Effector CD8-positive, alpha-beta T cell (primary cell): Measurements from ENCODE around the gene MYOF.
"Not testable (repeated sequence)": the region's sequence is repeated elsewhere in the genome, so short reads cannot be mapped to it uniquely, and the experiment has no call there.

ENCODE experiments used
- DNase-seq: peaks from one replicate; lab custom pipeline; 2025; lab: John Stamatoyannopoulos, UW

MYOF gene

DNA sequence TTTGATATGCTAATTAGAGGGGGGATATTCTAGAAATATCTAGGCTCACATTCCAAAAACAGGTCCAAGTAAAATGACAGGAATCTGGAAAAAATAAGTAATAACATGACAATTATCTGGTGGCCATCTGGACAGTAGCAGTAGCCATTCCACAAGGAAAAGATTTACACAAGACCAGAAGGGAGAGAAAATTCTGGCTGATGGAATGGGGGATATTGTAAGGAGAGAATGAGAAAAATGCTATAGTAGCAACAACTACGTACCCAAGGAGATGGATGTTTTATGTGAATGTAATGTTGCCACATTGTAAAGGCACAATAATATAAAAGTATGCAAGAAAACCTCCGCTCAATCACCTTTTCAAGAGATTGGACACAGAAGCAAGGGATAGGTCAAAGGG, 5.4 kb downstream of the MYOF start:
- DNase-seq: no peak

DNA sequence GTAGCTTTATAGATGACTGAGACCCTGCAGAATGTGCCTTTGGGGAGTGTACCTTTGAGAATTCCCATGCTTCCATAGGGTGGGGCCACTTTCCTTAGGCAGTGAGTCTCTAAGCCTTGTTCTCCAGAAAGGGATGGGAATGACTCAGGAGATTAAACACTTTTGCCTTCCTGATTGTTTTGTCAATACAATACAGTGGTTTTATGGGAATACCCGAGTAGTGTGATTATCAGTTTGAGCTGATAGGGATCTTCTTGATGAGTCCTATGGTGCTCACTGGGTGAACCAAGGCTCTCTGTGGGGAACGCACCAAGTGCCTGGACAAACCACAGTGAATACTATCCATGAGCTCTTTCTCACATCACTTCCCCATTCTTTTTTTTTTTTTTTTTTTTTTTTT, 6.3 kb downstream of the MYOF start:
- DNase-seq: no peak

DNA sequence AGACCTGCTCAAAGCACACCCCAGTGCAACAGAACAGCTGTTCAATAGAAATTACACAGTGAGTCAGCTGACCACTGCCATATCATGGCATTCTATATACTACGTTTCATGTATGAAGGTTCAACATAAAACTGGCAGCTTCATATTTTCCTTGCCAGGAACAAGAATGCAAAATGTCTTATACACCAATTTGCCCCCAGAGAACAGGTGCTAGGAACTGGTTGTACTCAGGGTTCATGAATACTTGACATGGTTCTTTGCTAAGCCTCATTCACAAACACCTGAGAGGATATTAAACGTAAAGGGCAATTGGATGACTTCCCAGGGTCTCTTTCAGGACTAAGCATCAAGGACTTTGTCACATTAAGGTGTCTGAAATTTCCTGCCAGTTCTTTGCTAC, 6.9 kb downstream of the MYOF start:
- DNase-seq: no peak

DNA sequence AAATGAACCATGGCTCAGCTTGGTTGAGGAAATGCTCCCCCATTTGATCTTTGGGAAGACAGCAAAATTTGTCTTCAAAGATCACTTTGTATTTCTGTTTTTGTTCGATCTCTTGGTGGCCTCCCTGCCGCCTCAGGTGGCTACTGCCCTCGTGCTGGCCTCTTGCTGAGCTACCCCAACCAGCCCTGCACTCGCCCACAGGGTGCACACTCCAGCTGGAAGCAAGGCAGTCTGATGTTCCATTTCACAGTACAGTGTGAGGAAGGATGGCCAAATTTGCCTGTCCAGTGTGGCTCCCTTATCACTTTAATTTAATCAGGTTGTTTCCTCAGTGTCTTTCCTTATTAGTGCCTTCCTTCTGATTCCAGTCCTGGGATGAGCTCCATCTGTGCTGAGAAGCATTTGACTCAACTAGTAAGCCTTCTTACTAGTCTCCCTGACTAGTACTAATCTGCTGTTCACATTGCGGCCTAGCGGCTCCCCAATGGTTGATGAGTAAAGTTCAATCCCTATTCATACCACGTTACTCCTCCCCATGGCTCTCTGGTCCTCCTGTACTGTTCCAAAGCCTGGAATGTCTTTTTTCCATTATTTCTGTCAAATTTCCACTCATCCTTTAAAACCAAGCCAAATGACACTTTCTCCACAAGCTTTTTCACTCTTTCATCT, 8.2 kb downstream of the MYOF start:
- DNase-seq: no peak

DNA sequence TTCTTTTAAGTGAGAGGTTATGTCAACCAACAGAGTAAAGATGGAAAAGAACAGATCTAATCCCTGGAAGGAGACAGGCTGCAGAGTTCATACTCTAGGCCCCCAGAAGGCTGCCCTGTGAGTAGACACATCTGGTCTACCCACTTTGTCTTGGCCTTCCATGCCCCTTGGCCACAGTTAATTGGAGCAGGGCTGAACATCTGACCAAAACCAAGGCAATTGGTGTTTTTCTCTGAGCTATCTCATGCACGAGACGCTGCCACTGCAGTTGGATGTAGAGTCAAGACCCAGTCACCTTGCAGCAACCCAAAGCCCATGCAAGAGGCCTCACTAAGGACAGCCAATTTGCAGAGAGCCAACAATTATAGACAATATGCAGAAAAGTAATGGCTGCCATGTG, 9.0 kb downstream of the MYOF start:
- no peak for DNase-seq

DNA sequence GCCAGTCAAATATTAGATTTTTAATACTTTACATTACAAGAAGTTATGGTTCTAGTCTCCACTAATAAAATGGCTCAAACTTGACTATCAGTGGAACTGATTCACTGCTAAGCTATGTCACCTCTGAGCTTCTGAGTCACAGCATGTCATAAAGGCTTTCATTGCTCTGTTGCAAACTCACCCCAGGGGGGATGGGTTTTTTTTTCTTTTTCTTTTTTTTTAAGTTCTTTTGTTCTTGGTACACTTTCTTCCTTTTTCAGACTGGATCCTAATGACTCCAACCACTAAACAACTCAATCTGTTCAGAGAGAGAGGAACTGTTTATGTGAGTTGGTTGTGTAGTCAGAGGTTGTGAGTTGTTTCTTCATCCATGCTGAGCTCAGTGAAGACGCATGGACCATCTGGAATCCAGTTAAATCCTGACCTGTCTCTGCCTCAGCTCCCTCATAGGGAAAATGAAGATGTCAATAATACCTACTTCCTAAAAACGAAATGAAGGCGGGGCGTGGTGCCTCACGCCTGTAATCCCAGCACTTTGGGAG, 11.0 kb downstream of the MYOF start:
- no peak for DNase-seq

DNA sequence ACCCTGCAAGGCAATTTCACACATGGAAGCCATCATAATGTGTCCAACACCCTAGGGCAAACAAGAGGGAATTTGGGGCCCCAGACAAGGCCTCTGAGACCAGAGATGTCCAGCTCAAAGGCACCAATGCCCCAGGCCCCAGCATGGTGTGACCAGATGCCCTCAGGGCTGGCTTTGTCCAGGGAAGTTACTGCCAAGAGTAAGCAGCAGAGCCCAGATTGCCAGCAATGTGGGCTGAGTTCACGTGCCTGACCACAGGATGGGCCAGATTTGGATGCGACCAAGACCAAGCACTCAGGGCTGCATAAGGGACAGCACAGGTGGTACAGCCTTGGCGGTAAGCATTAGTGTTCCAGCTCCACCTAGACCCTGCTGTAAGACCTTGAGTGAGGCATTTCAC, 12.7 kb downstream of the MYOF start:
- DNase-seq: no peak

DNA sequence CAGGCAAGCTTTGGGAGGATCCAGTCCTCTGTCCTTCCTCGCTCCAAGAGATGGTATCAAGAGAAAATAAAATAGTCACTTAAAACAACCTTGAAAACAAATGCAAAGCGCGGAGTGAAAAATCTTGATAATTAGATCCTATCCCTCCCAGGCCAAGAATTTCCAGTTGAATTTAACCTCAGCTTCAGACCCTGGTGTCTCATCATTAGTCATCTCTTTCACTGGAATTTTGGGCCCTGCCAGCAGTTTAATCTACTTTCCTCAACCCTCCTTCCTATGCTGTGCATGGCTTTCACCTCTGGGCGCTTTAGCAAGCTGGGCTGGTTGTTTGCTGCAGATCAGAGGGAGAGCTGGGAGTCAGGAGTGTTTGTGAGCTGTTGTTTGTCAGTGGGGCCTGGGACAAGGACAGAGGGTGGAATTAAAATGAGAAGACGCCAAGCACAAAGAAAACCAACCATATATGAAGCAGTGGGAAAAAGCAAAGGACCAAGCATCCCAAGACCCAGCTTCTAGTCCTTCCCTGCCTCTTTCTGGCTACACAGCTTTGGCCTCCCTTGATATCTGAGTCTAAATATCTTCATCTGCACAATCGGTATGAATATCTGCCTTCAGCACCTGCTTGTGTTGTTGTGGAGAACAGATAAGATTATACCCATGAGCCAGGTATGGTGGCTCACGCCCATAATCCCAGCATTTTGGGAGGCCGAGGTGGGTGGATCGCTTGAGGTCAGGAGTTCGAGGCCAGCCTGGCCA, 13.5 kb downstream of the MYOF start:
- no peak for DNase-seq

DNA sequence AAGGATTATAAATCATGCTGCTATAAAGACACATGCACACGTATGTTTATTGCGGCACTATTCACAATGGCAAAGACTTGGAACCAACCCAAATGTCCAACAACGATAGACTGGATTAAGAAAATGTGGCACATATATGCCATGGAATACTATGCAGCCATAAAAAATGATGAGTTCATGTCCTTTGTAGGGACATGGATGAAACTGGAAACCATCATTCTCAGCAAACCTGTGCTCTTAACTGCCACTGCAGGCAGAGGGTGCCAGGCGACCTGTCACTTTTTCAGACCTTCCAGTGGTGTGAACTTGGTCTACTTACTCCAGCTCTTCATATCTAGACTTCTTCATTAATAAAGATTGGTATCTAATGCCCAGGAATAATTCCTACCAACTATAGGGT, 14.5 kb downstream of the MYOF start:
- DNase-seq: not testable (repeated sequence)

DNA sequence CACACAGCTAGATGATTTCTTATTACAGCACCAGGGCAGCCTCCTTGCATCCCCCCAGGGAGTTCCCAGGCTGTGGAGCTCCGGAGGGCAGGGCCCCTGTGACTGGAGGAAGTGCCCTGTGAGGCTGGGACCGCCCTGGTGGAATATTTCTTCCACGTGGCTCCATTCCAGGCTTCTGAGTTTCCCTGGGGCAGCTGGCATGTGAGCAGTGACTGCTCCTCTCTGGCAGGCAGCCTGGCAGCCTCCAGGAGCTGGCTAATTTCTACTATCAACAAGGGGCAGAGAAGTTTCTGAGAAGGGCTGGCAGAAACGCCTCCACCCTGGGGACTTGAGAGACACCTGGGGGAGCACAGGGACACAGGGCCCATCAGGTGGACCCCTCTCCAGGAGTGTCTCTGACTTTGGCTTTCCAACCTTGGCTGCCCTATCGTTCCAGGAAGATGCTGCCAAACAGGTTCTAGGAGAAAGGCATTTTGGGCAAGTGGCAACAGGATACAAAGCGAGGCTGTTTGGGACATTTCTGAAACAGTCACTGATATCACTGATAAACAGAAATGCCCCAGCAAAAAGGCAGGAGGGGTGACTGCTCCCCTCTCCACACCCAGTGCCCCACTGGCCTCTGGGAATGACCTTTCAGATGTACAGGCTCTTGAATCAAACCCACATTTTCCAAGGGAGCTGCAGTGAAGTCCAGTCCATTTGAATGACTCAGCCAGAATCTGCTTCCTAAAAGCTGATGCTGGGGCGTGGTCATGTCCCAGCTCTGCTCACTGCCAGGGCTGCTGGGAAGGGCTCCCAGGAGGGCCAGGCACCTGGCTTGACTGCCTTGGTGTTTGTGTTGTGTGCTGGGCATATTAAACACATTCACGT, 16.1 kb downstream of the MYOF start:
- no peak for DNase-seq

DNA sequence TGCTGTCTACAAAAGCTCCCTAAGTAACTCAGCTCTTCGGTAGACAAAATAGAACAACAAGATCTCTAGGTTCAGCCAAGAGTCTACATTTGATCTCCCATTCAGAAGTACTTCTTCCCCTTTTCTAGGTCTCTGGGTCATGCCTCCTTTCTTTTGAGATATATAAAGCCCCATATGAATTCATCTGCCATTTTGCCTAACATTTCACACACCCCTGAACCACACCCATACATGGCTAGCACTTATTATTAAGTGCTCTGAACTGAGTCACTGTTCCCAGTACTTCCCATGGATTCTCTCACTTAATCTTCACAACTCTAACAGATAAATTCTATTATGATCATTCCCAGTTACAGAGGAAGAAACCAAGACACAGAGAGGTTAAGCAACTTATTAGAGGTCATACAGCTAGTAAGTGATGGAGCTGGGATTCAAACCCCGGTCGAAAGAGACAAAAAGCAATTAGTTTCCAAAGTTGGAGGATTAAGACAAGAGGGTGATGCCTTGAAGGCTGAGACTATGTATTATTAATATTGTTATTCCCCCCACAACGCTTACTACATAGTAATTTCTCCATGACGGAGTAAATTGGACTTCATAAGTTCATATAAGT, 17.3 kb downstream of the MYOF start:
- DNase-seq: no peak

DNA sequence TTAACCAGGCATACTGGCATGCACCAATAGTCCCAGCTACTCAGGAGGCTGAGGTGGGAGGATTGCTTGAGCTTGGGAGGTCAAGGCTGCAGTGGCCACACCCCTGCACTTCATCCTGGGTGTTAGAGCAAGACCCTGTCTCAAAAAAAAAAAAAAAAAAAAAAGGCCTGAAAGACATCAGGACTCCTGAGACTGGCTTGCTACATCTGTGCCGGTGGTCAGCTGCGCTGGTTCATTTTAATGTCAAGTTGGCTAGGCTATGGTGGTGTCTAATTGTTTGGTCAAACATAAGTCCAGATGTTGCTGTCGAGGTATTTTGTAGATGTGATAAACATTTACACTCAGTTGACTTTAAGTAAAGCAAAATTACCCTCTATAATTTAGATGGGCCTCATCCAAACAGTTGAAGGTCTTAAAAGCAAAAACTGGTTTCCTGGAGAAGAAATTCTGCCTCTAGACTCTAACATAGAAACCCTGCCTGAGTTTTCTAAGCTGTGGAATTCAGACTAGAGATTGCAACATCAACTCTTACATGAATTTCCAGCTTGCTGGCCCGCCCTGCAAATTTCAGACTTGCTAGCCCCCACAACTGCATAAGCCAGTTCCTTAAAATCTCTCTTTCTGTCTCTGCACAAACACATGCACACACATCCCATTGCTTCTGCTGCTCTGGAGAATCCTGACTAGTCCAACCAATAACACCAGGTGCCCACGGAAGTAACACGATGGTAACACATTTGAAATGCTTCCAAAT, 18.2 kb downstream of the MYOF start:
- no peak for DNase-seq

DNA sequence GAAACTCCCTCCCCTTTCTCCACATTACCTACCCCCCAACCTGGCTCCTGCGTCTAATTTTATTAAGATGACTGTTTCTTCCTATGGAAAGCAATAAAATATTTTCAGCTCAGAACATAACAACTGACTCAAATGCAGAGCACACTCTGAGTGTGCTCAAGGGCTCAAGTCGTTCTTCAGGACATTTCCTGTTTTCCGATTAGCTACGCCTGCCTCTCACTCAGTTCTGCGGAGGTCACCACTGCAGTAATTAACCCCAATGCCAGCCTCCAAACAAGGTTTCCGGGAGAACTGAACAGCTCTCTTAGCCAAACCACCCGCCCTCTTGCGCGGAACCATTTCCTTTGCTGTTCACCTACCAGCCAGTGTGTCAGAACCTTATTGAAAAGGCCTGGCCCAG, 19.3 kb downstream of the MYOF start:
- no peak for DNase-seq

DNA sequence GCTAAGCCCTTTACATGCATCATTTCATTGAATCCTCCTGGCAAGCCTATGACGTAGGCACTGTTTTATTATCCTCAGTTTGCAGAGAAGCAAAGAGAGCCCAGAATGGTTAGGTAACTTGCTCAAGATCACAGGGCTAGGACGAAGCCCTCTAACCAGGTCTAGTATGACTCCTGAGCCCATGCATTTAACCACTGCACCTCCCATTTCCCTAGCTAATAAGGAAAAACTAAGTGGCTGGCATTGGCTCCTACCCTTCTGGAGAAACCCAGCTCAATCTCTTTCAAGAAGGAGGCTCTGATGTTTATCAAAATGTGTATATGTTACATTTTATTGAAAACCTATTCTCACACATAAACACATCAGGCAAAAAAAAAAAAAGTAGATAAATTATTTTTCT, 19.8 kb downstream of the MYOF start:
- no peak for DNase-seq

DNA sequence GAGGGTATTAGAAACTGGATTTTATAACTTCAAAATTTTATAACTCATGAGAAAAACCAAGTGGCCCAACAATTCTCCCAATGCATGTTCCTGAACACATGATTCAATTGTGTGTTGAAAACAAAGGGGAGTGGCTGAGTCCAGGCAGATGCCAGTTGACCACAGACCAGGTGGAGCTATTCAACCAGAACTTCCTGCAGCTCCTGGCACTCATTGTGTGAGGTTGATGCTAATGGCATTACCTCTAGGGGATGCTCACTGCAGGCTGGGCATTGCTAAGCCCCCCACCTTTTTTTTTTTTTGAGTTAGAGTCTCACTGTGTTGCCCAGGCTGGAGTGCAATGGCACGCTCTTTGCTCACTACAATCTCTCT, 20.3 kb downstream of the MYOF start:
- no peak for DNase-seq

DNA sequence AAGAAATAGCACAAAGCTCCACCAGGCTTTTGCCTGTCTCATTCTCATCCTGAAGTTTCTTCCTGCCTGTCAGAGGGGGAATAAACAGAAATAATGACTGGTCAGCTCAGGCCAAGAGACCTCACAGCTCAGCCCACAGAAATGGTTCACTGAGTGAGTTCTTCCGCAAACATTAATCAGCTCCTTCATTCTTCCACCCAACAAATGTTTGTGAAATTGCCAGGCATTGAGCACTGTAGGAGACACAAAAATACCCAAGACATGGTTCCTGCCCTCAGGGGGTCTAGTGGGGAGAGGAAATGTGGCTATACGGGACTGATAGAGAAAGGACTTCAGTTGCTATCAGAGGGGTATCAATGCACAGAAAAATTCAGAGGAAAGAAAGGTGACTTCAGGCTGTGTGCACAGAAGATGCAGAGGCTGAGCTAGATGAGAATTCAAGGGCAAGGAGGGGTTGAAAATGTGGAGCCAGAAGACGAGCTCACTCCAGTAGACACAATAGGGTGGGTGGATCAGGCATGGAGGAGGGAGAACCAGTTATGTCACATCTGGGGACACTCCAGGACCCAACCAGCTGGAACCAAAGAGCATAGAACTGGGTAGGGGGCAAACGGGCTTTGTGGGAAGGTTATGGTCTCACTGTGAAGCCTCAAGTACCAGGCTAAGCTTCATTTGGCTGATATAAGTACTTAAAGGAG, 20.9 kb downstream of the MYOF start:
- no peak for DNase-seq

DNA sequence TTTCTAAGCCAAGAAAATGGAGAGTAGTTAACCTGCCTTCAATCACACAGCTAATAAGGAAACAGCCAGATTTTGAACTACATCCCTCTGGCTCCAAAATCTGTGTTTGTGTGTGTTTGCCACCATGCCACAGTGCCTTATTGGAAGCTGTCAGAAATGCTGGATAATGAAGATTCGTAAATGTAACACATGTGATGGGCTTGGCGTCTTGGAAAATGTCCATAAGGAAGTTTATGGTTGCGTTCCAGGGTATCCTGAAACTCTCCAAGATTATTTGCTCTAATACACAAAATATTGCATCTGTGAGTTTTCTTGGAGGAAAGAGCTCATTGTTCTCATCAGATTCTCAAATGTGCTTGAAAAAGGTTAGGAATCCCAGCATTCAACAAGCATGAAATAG, 22.7 kb downstream of the MYOF start:
- DNase-seq: no peak

DNA sequence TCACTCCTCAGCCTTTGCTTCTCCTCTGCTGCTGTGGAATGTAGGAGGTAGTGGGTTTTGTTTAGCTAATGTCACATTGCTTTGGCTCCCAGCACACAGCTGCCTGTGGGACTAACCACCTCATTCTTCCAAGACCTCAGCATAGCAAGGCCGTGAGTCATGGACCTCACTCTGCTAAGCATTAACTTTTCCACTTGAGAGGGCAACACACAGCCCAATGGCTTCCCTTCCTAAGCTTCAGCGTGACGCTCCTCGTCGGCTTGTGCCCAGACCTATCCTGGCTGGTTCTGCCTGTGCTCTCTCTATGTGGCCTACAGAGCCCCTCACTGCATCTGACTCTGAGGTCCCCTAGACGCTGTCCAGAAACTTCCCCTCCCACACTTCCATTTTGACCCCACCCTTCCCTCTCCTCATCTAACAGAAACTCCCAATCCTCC, 23.3 kb downstream of the MYOF start:
- DNase-seq: no peak

DNA sequence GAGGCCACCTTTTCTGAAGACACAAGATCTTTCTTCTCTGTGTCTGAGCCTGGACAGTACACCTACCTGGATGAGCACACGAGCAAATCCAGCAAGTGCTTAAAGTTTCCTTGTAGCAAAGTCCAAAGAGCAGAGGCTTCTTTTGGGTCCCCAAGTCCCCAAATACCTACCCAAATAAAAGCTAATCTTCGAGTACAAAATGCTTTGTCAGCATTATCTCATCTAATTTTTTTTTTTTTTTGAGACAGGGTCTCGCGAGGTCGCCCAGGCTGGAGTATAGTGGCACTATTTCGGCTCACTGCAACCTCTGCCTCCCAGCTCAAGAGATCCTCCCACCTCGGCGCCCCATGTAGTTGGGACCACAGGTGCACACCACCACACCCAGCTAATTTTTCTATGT, 24.6 kb downstream of the MYOF start:
- no peak for DNase-seq

DNA sequence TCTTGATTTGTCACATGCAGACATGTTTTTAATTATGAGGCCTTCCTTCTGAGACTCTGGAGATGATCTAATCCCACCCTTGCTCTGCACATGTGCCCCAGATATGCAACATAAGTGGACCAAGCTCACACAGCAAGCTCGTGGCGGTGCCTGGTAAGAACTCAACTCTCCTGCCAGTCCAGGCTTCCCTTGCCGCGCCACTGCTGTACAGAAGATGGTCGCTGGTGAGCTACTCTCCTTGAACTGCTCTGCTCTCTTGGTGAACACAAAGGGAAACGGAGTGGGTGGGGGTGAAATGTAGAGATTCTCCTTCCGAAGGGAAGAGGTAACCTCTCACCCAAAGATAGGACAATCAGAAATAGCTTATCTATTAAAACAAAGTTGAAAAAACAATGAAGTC, 25.7 kb downstream of the MYOF start:
- DNase-seq: no peak

DNA sequence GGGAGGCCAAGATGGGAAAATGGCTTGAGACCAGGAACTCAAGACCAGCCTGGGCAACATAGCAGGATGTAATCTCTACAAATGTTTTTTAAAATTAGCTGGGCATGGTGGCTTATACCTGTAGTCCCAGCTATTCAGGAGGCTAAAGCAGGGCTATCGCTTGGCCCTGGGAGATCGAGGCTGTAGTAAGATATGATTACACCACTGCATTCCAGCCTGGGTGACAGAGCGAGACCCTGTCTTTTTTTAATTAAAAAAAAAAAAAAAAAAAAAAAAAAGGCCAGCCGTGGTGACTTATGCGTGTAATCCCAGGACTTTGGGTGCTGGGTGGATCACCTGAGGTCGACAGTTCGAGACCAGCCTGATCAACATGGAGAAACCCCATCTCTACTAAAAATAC, 27.4 kb downstream of the MYOF start:
- no peak for DNase-seq
